ENCODE data around the gene PSD2.

PSD2 gene

DNA sequence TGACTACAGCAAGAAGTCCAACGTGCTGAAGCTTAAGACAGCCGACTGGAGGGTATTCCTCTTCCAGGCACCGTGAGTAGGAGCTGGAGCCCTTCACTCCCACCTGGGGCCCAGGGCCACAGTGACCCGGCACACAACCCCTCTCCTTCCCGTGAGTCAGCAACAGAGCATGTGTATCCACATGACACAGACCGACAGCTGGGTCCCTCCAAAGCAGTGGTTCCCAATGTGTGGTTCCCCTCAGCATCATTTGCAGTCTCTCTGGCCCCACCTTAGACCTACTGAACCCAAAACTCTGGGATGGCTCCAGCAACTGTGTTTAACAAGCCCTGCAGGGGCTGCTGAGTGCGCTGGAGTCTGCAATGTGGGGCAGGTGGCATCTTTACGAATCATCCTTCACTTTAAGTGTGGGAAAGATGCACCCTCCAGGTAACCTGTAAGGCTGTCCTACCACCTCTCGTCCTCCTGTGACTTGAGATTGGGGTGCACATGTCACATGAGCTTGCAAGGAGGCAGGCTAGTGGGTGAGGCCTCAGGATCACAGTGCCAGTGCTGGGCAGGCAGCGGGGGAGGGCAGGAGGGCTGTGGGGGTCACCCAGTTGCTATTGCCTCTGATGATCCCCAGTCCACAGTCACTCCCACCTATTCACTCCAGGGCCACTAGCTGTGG is 42.2 kb downstream of the PSD2 start:
- TF ChIP-seq, protein P1, sequence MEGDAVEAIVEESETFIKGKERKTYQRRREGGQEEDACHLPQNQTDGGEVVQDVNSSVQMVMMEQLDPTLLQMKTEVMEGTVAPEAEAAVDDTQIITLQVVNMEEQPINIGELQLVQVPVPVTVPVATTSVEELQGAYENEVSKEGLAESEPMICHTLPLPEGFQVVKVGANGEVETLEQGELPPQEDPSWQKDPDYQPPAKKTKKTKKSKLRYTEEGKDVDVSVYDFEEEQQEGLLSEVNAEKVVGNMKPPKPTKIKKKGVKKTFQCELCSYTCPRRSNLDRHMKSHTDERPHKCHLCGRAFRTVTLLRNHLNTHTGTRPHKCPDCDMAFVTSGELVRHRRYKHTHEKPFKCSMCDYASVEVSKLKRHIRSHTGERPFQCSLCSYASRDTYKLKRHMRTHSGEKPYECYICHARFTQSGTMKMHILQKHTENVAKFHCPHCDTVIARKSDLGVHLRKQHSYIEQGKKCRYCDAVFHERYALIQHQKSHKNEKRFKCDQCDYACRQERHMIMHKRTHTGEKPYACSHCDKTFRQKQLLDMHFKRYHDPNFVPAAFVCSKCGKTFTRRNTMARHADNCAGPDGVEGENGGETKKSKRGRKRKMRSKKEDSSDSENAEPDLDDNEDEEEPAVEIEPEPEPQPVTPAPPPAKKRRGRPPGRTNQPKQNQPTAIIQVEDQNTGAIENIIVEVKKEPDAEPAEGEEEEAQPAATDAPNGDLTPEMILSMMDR (conservative IDR thresholded peaks at IDR 0.05; ENCODE audit: low read depth, low read length): no peak
- no peak for DNase-seq (ENCODE audit: low read depth)
- no peak overlapping the region for H3K4me3 ChIP-seq (ENCODE audit: low read depth, low read length)

DNA sequence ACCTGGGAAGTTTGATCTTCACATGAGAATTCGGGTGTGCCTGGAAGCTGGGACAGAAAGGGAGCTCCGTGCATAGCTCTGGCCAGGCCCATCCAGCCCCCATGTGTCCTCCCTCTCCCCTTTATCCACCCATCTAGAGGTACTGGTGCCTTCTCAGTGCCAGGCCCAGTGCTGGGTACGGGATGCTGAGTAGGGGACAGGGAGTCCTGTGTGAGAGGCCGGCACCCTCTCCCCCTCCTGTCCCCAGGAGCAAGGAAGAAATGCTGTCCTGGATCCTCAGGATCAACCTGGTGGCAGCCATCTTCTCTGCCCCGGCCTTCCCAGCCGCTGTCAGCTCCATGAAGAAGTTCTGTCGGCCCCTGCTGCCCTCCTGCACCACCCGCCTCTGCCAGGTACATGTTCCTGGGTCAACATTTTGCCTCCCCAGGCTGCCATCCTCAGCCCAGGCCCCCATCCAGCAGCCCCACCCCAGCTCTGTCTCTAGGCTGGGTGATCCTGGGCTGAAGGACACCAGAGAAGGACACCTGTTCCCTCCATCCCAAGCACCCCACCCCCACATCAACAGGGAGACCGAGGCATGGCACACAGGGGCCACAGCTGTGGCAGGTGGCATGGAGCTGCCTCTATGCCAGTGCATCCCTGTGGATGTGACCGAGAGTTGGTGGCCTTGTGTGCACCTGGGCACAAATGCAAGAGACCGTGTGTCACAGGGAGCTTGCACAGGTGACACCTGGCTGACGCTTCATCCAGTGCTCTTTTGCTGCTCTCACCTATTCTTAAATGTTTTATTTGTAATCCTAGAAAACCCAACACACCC is 43.0 kb downstream of the PSD2 start:
- no peak for DNase-seq (ENCODE audit: low read depth)
- H3K4me3 ChIP-seq (ENCODE audit: low read depth, low read length): no peak overlapping the region
- TF ChIP-seq, protein P1 (conservative IDR thresholded peaks at IDR 0.05; ENCODE audit: low read depth, low read length): no peak

DNA sequence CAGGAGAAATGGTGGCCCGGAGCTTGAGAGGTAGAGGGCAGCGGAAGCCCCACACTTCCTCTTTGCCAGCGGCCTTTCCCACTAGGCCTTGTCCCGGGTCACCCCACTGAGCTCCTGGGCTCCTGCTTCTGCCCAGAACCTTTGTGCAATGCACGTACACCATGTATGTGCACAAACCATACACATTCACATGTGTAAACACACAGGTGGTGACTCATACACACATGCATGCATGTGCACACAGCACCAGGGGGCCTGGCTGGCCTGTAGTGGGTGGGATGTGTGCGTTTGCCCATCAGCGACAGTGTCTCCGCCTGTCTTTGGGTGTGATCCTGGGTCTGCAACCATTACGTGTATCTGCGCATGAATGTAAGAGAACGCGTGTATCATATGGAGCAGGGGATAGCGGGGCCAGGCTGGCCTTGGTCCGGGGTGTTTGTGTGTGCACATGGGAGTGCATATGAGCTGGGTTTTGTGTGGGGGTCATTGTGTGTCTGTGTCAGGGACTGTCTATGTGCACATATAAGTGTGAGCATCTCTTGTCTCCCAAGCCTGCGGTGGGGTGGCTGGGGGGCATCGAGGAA is 43.7 kb downstream of the PSD2 start:
- no peak for DNase-seq (ENCODE audit: low read depth)
- TF ChIP-seq, protein P1 (conservative IDR thresholded peaks at IDR 0.05; ENCODE audit: low read depth, low read length): no peak

DNA sequence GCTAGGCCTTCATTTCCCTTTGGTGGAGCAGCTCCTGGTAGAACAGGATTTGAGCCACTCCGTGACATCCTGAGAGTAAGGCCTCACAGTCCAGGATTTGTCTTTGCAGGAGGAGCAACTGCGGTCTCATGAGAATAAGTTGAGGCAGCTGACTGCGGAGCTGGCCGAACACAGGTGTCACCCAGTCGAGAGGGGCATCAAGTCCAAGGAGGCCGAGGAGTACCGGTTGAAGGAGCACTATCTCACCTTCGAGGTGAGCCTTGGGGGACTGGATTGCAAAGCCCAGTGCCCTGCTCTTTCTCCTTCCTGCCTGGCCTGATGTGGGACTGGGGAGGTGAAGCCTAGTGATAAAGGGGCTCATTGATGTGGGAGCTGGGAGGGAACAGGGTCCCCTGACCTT is 44.3 kb downstream of the PSD2 start:
- TF ChIP-seq, protein P1 (conservative IDR thresholded peaks at IDR 0.05; ENCODE audit: low read depth, low read length): no peak
- no peak for DNase-seq (ENCODE audit: low read depth)
- no peak overlapping the region for H3K4me3 ChIP-seq (ENCODE audit: low read depth, low read length)

More for the DNA sequence above, 43.7 kb downstream of the PSD2 start:
- no peak overlapping the region for H3K4me3 ChIP-seq (ENCODE audit: low read depth, low read length)

DNA sequence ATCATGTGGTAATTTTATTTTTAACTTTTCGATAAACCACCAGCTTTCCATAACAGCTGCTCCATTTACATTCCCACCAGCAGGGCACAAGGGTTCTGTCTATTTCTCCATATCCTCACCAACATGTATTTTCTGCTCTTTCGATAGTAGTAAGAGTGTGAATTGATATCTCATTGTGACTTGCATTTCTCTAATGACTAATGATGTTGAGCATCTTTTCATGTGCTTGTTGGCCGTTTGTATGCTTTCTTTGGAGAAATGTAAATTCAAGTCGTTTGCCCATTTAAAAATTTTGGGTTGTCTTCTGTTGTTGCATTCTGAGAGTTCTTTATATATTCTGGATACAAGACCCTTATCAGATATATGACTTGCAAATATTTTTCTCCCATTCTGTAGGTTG is 45.9 kb downstream of the PSD2 start:
- H3K4me3 ChIP-seq (ENCODE audit: low read depth, low read length): no peak overlapping the region
- no peak for DNase-seq (ENCODE audit: low read depth)
- TF ChIP-seq, protein P1 (conservative IDR thresholded peaks at IDR 0.05; ENCODE audit: low read depth, low read length): no peak

DNA sequence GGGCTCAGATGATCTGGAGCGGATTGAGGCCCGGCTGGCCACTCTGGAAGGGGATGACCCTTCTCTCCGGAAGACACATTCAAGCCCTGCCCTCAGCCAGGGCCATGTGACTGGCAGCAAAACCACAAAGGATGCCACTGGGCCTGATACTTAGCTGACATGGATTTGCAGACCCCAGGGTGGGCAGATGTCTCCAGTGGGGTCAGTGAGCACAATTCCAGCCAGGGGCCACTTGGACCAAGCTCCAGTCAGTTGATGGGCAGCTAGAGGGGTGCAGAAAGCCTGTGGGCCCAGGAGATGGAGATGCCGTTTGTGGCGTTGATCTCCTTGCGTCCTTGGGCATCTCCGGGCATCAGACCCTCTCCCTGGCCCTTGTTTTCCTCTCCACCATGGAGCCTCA is 46.7 kb downstream of the PSD2 start:
- DNase-seq (ENCODE audit: low read depth): no peak
- H3K4me3 ChIP-seq (ENCODE audit: low read depth, low read length): no peak overlapping the region
- TF ChIP-seq, protein P1 (conservative IDR thresholded peaks at IDR 0.05; ENCODE audit: low read depth, low read length): no peak
